HG03378 (cell line): Measurements from ENCODE around the gene MBD4.
"Not testable (repeated sequence)": the region's sequence is repeated elsewhere in the genome, so short reads cannot be mapped to it uniquely, and the experiment has no call there.

Experiments used
- ATAC-seq: cut with Tn5 transposase; IDR thresholded peaks from one replicate; pipeline ENCODE4 v1.9.1; 2021; ENCODE audit warnings: mild to moderate bottlenecking, moderate library complexity; ENCODE audit not compliant: unreplicated experiment

Gene MBD4

GRCh38 chr3:129439817-129440617 lies at the start of gene MBD4, which contains the start of gene IFT122:
Gene MBD4, minus strand, starts transcription at chr3:129439948. Its CDS starts 115 bp downstream, at chr3:129439833.
Gene IFT122, plus strand, starts transcription at chr3:129440224. Its CDS starts 107 bp downstream, at chr3:129440331.
- ATAC-seq: peak; percentile 88

DNA sequence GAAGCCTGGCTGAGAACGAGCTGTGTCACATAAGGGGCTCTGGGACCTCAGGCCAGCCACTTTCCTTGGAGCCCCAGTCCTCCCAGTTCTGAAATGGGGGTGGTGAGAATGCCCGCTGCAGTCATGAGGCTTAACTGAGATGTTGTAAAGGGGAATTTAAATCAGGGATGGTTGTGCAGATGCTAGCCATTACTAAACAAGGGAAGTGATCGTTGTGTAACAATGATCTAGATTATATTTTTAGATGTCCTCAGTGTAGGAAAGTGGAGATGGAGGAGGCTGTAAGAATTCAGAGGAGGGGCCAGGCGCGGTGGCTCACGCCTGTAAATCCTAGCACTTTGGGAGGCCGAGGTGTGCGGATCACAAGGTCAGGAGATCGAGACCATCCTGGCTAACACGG lies 49.5 kb upstream of the MBD4 start:
- not testable (repeated sequence) for ATAC-seq

- not testable (repeated sequence) for ATAC-seq
Measured at GRCh38 chr3:129487868-129488335, 48.2 kb upstream of the MBD4 start.

DNA sequence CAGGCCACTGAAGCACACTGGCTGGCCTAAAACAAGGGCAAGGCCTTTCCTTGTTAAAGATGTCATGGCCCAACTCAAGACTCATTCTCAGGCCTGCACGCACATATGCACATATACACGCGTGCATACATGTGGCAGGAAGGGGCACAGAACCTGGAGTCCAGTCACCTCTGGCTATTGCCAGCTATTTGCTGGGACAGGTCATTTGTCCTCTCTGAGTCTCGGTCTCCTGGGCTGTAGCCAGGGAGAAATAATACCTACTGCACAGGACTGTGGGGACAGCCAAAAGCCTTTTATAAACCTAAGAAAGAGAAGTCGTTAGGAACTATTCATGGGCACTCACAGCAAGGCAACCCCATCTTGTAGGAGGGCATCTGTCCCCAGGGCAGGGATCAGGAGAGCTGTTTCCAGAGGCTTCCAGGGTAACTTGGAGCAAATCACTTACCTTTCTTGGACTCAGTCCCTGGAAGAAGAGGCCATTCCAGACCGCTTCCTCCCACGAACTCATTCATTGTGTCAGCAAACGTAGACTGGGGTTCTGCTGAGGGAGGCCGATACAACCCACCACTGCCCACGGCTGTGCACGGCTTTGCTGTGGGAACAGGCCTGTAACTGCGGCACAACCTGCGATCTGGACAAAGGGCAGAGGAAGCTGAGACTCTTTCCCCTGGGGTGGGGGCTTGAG lies 47.6 kb upstream of the MBD4 start:
- no peak for ATAC-seq

DNA sequence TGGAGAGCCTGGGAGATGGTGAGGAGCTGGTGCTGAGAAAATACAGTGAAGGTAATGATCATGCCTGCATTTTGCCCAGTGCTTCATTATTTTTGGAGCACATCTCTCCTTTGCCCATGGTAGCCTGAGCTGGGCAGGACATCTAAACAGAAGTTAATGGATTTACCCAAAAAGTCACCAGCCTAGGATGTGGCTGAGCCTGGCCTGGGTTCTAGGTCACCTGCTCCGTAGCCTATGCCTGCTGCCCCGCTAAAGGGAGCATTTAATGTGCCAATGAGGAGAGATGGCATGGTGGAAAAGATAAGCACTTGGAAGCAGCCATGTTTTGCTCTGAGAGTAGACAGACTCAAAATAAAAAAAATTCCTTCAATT lies 46.9 kb upstream of the MBD4 start:
- ATAC-seq: no peak

- no peak for ATAC-seq
Measured at GRCh38 chr3:129485721-129486663, 46.2 kb upstream of the MBD4 start.

- not testable (repeated sequence) for ATAC-seq
Measured at GRCh38 chr3:129485146-129485545, 45.4 kb upstream of the MBD4 start.

- ATAC-seq: no peak
Measured at GRCh38 chr3:129483870-129484269, 44.1 kb upstream of the MBD4 start.

- no peak for ATAC-seq
Measured at GRCh38 chr3:129482721-129483120, 43.0 kb upstream of the MBD4 start.

DNA sequence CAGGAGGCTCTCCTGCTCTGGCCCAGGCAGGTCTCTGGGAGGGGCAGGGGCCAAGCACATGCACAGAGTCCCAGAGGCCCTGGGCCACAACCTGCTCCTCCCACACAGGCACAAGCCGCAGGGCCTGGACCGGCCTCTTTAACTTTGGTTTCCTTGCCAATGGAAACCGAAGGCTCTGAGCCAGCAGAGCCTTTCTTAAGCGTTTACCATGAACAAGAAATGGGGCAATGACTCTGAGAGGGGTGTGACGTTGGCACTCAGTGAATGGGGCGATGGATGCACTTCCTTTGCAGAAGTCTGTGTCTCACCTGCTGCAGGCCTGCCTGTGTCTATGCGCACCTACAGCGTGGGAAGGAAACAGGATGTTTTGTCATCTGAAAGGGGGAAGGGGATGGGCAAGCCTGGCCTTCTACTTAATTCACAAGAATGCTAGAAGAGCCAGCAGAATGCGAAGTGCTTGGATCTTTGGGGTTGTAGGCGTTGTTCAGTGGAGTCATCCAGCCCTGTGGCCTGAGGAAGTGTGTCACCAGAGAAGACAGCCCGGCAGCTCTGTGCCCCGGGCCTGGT lies 42.1 kb upstream of the MBD4 start:
- ATAC-seq: no peak

DNA sequence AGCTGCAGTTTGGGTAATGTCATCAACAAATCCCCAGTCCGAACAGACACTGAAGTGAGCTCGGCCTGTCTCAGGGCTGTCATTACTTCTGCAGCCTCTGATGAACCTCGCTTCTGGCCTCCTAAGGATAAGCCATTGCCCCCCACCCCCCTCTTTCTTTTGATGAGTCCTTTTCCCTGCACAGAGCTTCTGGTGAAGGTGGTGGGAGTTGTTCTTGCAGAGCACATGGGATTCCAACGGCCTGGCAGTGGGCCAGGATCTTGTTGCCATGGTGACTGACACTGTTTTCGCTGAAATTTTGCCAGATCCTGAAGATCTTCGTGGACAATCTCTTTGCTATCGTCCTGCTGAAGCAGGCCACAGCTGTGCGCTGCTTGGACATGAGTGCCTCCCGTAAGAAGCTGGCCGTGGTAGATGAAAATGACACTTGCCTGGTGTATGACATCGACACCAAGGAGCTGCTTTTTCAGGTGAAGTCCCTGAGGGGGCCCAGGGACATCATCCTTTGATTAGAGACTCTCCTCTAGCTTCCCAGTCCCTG lies 41.5 kb upstream of the MBD4 start:
- ATAC-seq: not testable (repeated sequence)

DNA sequence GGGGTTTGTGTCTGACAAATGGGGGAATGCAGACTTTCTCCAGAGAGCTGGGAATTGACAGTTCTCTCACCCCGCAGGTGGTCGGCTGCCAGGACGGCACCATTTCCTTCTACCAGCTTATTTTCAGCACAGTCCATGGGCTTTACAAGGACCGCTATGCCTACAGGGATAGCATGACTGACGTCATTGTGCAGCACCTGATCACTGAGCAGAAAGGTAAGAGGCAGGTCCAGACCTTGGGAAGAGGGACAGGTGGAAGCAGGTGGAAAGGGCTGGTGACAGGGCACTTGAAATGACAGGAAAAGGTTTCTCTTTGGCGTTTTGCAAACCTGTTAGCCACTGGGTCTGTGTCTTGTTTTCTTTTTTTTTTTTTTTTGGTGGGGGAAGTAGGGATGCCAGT lies 36.8 kb upstream of the MBD4 start:
- no peak for ATAC-seq

DNA sequence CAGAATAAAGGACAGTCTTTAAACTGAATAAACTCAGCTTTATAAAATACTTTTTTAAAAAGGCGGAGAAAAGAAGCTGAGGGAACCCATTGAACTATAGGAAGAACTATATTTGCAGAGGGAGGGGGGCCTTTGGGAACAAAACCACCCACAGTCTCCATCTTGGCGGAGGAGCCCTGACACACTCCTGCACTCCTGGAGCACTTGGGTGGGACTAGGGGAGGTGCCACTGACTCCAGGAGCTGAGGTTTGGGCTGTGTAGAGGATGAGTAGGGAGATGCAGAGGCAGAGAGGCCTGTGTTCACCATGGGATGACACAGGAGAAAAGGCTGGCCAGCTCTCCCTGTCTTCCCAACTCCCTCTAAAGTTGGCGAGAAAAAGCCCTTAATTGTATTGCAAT lies 36.1 kb upstream of the MBD4 start:
- no peak for ATAC-seq

- no peak for ATAC-seq
Measured at GRCh38 chr3:129474984-129475804, 35.4 kb upstream of the MBD4 start.

- ATAC-seq: no peak
Measured at GRCh38 chr3:129473769-129474152, 34.0 kb upstream of the MBD4 start.

GRCh38 chr3:129473067-129473768 lies 33.5 kb upstream of the MBD4 start:
- ATAC-seq: no peak

- ATAC-seq: no peak
Measured at GRCh38 chr3:129470861-129471260, 31.1 kb upstream of the MBD4 start.

- no peak for ATAC-seq
Measured at GRCh38 chr3:129469026-129469425, 29.3 kb upstream of the MBD4 start.

DNA sequence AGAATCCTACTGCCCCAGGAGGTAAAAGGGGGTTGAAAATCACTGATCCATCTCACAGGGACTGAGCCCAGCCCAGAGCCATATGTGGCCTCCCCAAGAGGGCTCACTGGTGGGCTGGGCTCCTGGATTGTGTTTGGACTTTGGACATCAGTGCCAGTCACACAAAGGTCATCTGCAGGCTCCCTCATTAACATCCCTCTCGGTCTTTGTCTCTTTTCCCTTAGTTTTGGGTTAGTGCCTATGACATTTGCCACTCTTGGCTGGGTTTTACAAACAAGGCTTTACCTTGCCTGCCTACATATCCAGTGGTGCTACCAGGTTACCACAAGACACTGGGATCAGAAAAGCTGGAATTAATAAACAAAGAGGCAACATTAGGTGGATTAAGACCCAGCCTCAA lies 28.2 kb upstream of the MBD4 start:
- no peak for ATAC-seq
